IgD-negative memory B cell (primary cell): ENCODE results near the gene GABBR2. TPM values are rescaled to one million over a fixed set of nuclear protein-coding genes. Genes with fewer than 3 reads are reported as not detected.
A peak's percentile ranks its signal among the peaks of the same experiment; 100 is the strongest.

Source experiments
- H3K27ac Mint-ChIP-seq, 3 donors: one replicate each; pipeline ENCODE4 v1.8.0; 2020 to 2022; ENCODE audit warnings: mild to moderate bottlenecking in 3 of 3, mixed read lengths in 3 of 3, moderate library complexity in 1 of 3
- H3K27me3 Mint-ChIP-seq: one replicate; pipeline ENCODE4 v1.8.0; 2021; ENCODE audit warnings: mixed read lengths
- H3K36me3 Mint-ChIP-seq: one replicate; pipeline ENCODE4 v1.8.0; 2020; ENCODE audit warnings: mild to moderate bottlenecking, mixed read lengths
- H3K4me1 Mint-ChIP-seq, 3 donors: one replicate each; pipeline ENCODE4 v1.8.0; 2020 to 2022; ENCODE audit warnings: mixed read lengths in 3 of 3, mild to moderate bottlenecking in 1 of 3
- H3K4me3 Mint-ChIP-seq, 4 donors: one replicate each; pipeline ENCODE4 v1.8.0; 2020 to 2022; ENCODE audit warnings: mild to moderate bottlenecking in 4 of 4, mixed read lengths in 4 of 4, moderate library complexity in 3 of 4
- H3K9me3 Mint-ChIP-seq, 3 donors: one replicate each; pipeline ENCODE4 v1.8.0; 2020 to 2021; ENCODE audit warnings: mixed read lengths in 3 of 3, mild to moderate bottlenecking in 1 of 3
- polyA plus RNA-seq: library from polyadenylated mRNA; unstranded; fragments of 300-500 nt; fragmentation: Illumina TruSeq; gene quantifications from one replicate; pipeline ENCODE4 v1.2.3, GENCODE V29; 2021

Gene GABBR2
- polyA plus RNA-seq, 1 donor from 2014 or later, result not detected

DNA sequence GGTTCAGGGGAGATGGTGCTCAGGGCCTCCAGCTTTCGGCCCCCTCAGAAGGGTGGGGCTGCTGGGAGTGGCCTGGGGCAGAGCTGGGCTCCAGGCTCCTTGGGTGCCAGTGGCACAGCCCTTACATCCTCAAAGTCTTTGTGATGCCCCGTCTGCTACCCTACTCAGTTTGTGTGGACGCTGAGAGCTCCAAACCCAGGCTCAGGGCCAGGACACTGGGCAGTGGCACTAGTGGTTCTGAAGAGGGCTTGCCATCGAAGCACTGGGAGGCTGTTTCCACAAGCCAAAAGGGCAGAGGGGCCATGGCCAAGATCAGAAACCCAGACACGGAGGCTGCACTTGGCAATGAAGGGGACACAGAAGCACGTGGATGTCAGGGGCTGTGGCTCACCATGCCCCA is 99.1 kb downstream of the GABBR2 start:
- Mint-ChIP-seq H3K4me1 (no peaks in the 10 kb centered on the region), H3K4me3 (no peak overlapping the region), H3K27me3 (peaks cover 10% of the 10 kb centered on the region), H3K9me3 (no peaks in the 10 kb centered on the region), H3K27ac (no peak overlapping the region), H3K36me3 (no peaks in the 10 kb centered on the region)

GRCh38 chr9:98607787-98608186 is 100.9 kb downstream of the GABBR2 start:
- Mint-ChIP-seq H3K4me3 (peak overlapping the region in 1 of 4 donors; percentile 14), H3K27ac (no peak overlapping the region), H3K27me3 (peaks cover 10% of the 10 kb centered on the region), H3K9me3 (no peaks in the 10 kb centered on the region), H3K36me3 (no peaks in the 10 kb centered on the region), H3K4me1 (no peaks in the 10 kb centered on the region)

DNA sequence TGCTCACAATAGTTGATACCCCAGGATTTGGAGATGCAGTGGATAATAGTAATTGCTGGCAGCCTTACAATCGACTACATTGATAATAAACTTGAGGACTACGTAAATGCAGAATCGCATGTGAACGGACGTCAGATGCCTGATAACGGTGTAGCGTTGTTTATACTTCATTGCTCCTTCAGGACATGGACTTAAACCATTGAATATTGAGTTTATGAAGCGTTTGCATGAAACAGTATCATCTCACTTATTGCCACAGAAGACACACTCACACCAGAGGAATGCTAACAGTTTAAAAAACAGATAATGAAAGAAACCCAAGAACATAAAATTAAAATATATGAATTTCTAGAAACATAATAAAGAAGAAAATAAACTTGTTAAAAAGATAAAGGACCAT is 101.6 kb downstream of the GABBR2 start:
- Mint-ChIP-seq H3K36me3 (no peaks in the 10 kb centered on the region), H3K27ac (no peak overlapping the region), H3K9me3 (no peaks in the 10 kb centered on the region), H3K27me3 (peaks cover 10% of the 10 kb centered on the region), H3K4me3 (no peak overlapping the region), H3K4me1 (no peaks in the 10 kb centered on the region)

- Mint-ChIP-seq H3K4me1 (no peaks in the 10 kb centered on the region), H3K27ac (no peak overlapping the region), H3K4me3 (no peak overlapping the region), H3K36me3 (no peaks in the 10 kb centered on the region), H3K9me3 (no peaks in the 10 kb centered on the region), H3K27me3 (peaks cover 7% of the 10 kb centered on the region)
Measured at GRCh38 chr9:98606730-98607129, 102.0 kb downstream of the GABBR2 start.

DNA sequence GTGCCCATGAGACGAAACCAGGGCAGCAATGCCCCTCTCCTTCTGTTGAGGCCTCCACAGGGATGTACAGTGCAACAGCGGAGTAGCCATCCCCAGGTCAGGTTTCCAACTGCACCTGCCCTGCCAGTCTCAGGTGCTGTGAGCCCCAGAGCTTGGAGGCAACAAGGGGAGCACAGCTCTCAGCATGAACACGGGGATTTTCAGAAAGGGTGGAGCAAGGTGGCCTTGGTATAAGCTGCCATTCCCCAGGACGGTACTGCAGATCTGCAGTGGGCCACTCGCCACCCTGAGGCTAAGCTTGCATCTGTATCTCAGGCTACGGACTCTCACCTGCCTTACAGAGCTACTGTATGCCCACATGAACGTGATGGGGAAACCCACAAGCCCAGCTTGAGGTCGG is 103.6 kb downstream of the GABBR2 start:
- H3K4me1 Mint-ChIP-seq, result no peaks in the 10 kb centered on the region
- no peaks in the 10 kb centered on the region for H3K9me3 Mint-ChIP-seq
- no peaks in the 10 kb centered on the region for H3K36me3 Mint-ChIP-seq
- peaks cover 1% of the 10 kb centered on the region for H3K27me3 Mint-ChIP-seq
- H3K4me3 Mint-ChIP-seq, result no peak overlapping the region
- H3K27ac Mint-ChIP-seq, result no peak overlapping the region

DNA sequence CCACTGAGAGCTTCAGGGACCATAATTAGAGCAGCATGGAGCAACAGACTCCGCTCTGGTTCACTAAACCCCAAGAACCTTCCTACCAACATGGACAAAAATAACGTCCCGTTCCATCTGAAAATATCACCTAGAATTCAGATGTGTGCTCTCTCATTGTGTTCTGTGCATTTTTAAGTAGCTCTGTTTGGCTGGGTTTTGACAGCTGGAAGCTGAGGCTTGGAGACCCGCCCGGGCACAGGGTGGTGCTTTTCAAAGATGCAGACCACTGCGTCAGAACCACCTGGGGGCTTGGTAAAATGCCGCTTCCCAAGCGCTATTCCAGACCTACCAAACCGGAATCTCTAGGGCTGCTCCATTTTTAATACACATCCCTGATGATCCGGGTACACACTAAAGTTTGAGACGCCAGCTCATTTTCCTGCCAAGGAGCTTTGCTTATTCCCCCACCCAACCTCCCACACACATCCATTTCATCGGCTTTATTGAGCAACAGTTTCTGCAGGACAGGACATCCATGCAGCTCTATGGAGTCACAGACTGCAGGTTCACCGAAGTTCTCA is 104.8 kb downstream of the GABBR2 start:
- Mint-ChIP-seq H3K27me3 (peaks cover 1% of the 10 kb centered on the region), H3K4me3 (no peak overlapping the region), H3K36me3 (no peaks in the 10 kb centered on the region), H3K4me1 (no peaks in the 10 kb centered on the region), H3K27ac (no peak overlapping the region), H3K9me3 (no peaks in the 10 kb centered on the region)

DNA sequence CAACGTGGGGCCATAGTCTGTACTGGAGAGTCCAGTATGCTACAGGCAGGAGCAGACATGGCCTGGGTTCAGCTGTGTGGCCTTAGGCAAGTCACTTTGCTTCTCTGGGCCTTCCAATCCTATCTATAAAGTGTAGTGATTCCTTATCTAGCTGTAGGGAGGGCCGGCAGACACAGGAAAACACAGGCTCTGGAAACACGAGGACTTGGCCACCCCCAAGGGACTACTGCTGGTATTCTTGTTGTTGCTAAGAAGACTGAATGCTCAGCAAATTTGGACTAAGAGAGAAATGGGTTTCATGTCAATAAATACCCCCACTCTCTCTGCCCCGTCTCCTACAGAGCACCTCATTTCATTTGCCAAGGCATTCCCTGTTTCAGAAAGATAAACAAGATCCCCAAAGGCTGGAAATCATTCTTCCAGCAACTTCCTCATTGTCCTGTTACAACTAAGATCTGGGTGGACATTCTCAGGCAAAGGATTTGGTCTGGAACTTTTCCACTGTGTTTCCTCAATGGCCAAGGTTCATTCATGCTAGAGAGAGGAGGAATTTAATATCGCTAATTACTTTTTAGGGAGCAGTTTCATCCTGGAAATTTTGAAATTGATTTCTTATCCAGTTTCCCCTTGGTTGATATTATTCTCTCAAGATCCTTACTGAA is 105.8 kb downstream of the GABBR2 start:
- no peak overlapping the region for H3K27ac Mint-ChIP-seq
- peaks cover 1% of the 10 kb centered on the region for H3K27me3 Mint-ChIP-seq
- no peak overlapping the region for H3K4me3 Mint-ChIP-seq
- no peaks in the 10 kb centered on the region for H3K9me3 Mint-ChIP-seq
- no peaks in the 10 kb centered on the region for H3K36me3 Mint-ChIP-seq
- H3K4me1 Mint-ChIP-seq, result no peaks in the 10 kb centered on the region

DNA sequence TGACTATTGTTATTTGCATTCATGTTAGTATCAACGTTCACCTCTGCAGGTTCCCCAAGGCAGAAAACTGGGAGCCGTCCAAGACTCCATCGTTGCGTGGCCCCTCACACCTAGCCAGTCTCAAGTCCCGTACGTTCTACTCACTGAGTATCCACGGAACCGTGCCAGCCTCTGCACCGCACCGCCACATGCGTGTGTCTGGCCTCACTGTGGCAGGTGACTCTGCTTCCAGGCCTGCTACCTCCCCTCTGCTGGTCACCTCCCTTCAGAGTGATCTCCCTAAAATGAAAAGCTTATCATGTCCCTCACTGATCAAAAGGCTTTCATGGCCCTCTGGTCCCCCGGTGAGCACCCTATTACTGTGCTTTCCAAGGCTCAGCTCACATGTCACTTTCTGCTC is 108.1 kb downstream of the GABBR2 start:
- no peaks in the 10 kb centered on the region for H3K4me1 Mint-ChIP-seq
- H3K36me3 Mint-ChIP-seq, result no peaks in the 10 kb centered on the region
- no peak overlapping the region for H3K4me3 Mint-ChIP-seq
- no peak overlapping the region for H3K27ac Mint-ChIP-seq
- no peaks in the 10 kb centered on the region for H3K9me3 Mint-ChIP-seq
- H3K27me3 Mint-ChIP-seq, result peaks cover under 1% of the 10 kb centered on the region

- peaks cover 2% of the 10 kb centered on the region for H3K27me3 Mint-ChIP-seq
- no peaks in the 10 kb centered on the region for H3K9me3 Mint-ChIP-seq
- peak overlapping the region in 1 of 3 donors; percentile 29 for H3K27ac Mint-ChIP-seq
- H3K4me1 Mint-ChIP-seq, result peaks cover 0 to 1% (median 0%) of the 10 kb centered on the region in 3 donors
- H3K36me3 Mint-ChIP-seq, result no peaks in the 10 kb centered on the region
- no peak overlapping the region for H3K4me3 Mint-ChIP-seq
Measured at GRCh38 chr9:98599566-98600216, 109.0 kb downstream of the GABBR2 start.

DNA sequence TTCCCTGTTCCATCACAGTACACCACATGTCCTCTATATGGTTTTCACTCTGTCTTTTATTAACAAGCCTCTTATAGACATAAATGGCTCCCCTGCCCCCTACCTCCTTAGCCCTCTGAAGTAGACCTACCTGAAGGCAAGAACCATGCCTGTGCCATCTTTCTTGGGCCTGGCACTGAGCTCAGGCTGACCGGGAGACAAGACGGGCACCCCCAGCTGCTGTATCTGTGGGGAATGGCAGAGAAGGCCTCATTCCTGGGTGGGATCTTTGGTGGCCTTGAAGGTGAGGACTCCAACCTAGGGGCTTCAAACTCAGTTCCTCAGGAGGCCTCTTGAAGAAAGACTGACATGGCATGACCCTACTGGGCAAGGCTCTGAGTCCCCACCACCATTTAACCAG is 109.9 kb downstream of the GABBR2 start:
- H3K27me3 Mint-ChIP-seq, result peaks cover 2% of the 10 kb centered on the region
- no peaks in the 10 kb centered on the region for H3K36me3 Mint-ChIP-seq
- H3K4me1 Mint-ChIP-seq, result peaks cover 0 to 1% (median 0%) of the 10 kb centered on the region in 3 donors
- no peak overlapping the region for H3K27ac Mint-ChIP-seq
- no peak overlapping the region for H3K4me3 Mint-ChIP-seq
- H3K9me3 Mint-ChIP-seq, result no peaks in the 10 kb centered on the region

GRCh38 chr9:98597236-98597771 is 111.4 kb downstream of the GABBR2 start:
- H3K27ac Mint-ChIP-seq, result no peak overlapping the region
- no peak overlapping the region for H3K4me3 Mint-ChIP-seq
- no peaks in the 10 kb centered on the region for H3K36me3 Mint-ChIP-seq
- H3K27me3 Mint-ChIP-seq, result peaks cover 4% of the 10 kb centered on the region
- peaks cover 0 to 1% (median 0%) of the 10 kb centered on the region in 3 donors for H3K4me1 Mint-ChIP-seq
- no peaks in the 10 kb centered on the region for H3K9me3 Mint-ChIP-seq

GRCh38 chr9:98596486-98596885 is 112.2 kb downstream of the GABBR2 start:
- H3K4me1 Mint-ChIP-seq, result peaks cover 0 to 1% (median 0%) of the 10 kb centered on the region in 3 donors

GRCh38 chr9:98594546-98595160 is 114.1 kb downstream of the GABBR2 start:
- no peak overlapping the region for H3K4me3 Mint-ChIP-seq
- no peaks in the 10 kb centered on the region for H3K9me3 Mint-ChIP-seq
- no peaks in the 10 kb centered on the region for H3K36me3 Mint-ChIP-seq
- peaks cover 0 to 1% (median 0%) of the 10 kb centered on the region in 3 donors for H3K4me1 Mint-ChIP-seq
- peaks cover 4% of the 10 kb centered on the region for H3K27me3 Mint-ChIP-seq
- no peak overlapping the region for H3K27ac Mint-ChIP-seq

More at GRCh38 chr9:98596486-98596885, 112.2 kb downstream of the GABBR2 start:
- no peak overlapping the region for H3K27ac Mint-ChIP-seq
- peaks cover 4% of the 10 kb centered on the region for H3K27me3 Mint-ChIP-seq
- no peaks in the 10 kb centered on the region for H3K9me3 Mint-ChIP-seq
- no peak overlapping the region for H3K4me3 Mint-ChIP-seq
- H3K36me3 Mint-ChIP-seq, result no peaks in the 10 kb centered on the region

DNA sequence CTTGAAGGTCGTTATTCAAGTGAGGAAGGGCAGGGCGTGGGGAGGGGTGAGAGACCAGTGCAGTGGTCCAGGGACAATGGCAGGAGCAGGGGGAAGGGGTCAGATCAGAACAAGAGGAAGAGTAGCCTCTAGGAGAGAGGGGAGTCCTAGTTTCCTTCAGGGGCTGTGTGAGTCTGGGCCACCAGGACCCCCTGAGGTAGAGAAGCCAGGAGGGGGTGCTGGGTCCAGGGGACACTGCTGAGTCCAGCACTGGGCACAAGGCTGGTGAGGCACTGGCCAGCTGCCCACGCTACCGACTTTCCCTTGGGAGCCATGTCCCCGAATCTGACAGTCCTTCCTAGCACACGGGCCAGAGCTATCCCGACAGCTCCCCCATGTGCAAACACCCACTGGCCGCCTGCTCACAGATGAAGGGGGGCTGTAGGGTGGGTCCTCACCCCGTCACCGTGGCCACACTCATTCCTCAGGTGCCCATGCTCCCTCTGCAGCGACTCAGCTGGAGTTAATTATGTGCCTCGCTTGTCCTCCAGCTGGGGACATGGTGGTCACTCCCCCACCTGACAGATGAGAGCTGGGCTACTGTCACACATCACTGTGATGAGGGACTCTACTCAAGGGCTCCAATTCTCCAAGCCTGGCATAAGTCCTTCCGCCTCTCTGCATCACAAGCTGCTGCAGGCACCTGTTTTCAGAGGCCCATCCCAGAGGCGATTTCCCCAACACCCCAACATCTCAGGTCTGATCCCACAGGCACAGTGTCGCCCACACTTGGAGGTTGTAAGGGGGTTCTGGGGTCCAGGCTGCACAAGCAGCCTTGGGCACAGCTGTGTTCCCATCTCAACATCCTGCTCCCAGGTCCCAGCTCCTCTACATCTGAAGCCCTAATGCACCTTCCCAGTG is 115.1 kb downstream of the GABBR2 start:
- no peaks in the 10 kb centered on the region for H3K36me3 Mint-ChIP-seq
- peaks cover 4% of the 10 kb centered on the region for H3K27me3 Mint-ChIP-seq
- peaks cover 0 to 1% (median 0%) of the 10 kb centered on the region in 3 donors for H3K4me1 Mint-ChIP-seq
- no peak overlapping the region for H3K4me3 Mint-ChIP-seq
- no peak overlapping the region for H3K27ac Mint-ChIP-seq
- H3K9me3 Mint-ChIP-seq, result no peaks in the 10 kb centered on the region
